Dermis microvascular lymphatic vessel endothelial cell (primary cell): ENCODE results near the gene BTBD9. TPM values are rescaled to one million over a fixed set of nuclear protein-coding genes. Genes with fewer than 3 reads are reported as not detected.

Source experiments
- DNase-seq, 2 donors: peaks; one replicate each; pipeline versions ENCODE4 v3.0.0 to v3.0.0-alpha.2; 2010; ENCODE audit warnings: low read depth in 2 of 2
- total RNA-seq: library from RNA; depleted of rRNA; stranded (reverse); fragments of >200 nt; gene quantifications from 2 replicates; pipeline ENCODE4 v1.2.1, GENCODE V29; 2014

The BTBD9 gene
- total RNA-seq, 1 donor from 2014 or later = 6.7 TPM

DNA sequence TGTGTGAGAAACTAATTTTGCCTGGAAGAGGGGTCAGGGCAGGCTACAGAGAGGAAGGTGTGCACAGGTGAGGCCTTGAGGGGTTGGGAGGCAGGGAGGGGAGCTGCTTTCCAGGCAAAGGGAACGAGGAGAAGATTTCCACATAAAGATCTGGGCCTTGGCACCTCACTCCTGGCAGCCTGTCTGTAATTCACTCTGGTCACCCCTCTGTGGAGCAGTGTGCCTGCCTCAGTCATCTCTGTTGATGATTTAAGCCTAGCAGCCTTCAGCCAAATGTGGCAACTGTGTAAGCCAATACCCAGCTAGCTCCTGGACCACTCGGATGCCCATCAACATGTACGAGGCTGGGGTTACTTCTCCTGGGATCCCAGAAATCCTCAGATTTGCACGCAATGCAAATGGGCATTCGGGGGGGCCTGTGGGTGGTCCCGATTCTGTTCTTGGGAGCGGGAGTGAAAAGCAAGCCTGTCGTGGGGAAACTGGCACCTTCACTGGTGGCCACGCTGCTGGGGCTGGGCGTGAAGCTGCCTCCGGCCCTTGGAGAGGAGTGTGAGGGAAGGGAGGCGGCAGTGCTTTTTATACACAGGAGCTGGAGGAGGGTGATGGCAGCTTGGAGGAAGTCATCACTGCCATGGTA is 459.8 kb downstream of the BTBD9 start:
- no peak for DNase-seq

DNA sequence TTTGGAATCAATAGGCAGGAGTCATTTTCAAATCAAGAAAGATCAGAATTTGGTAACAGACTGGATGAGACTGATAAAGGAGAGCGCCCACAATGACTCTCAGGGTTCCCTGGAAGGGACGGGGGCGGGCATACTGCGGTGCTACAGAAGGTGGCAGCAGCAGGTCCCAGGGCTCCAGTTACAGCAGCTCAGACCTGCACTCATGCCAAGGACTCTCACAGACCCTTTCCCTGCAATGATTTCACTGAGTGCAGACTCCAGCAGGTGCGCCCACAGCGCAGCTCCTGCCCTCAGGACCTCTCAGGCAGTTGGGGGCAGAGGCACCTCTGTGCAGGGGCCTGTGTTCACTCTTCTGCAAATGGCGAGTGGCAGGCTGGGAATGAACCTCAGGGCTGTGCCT is 460.4 kb downstream of the BTBD9 start:
- DNase-seq = no peak

DNA sequence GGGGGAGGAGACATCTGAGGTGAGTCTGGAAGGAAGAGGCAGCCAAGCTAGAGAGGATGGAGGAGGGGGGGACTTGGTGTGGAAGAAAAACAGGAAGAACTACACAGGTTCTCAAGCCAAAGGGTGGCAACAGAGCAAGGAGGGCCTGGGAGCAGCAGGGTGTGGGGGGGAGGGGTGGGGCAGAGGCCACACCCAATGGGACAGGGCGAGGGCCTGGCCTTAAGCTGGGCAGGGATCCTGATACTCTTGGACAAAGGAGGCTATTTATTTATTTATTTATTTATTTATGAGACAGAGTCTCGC is 461.2 kb downstream of the BTBD9 start:
- no peak for DNase-seq

DNA sequence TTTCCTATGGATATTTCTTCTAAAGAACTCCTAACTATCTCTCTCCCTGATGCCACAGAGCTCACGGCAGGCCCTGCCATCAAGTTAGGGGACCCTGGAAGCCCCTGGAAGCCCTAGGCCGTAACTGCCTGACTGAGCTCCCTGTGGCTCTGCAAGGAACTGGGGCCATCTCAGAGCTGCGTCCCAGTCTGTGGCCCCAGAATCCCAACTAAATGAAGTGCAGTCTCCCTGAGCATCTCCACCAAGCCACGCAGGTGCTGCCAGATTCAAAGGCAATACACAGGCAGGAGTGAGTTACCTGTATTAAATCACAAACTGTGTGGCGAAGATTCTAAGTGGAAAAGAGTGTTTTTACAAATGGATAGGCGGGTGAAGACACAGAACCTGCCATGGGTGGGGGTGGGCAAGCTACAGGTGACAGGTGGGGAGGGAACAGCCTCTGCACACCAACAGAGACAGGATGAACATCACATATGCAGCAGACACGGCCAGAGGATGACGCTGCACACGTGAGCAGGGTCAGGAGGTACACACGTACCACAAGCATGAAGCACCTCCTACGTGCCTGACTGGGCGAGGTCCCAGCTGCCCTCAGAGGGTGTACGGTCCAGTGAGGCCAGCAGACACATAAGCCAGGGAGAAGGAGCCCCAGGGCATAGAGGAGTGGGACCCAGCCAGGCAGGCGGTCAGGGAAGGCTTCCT is 461.7 kb downstream of the BTBD9 start:
- DNase-seq = no peak

DNA sequence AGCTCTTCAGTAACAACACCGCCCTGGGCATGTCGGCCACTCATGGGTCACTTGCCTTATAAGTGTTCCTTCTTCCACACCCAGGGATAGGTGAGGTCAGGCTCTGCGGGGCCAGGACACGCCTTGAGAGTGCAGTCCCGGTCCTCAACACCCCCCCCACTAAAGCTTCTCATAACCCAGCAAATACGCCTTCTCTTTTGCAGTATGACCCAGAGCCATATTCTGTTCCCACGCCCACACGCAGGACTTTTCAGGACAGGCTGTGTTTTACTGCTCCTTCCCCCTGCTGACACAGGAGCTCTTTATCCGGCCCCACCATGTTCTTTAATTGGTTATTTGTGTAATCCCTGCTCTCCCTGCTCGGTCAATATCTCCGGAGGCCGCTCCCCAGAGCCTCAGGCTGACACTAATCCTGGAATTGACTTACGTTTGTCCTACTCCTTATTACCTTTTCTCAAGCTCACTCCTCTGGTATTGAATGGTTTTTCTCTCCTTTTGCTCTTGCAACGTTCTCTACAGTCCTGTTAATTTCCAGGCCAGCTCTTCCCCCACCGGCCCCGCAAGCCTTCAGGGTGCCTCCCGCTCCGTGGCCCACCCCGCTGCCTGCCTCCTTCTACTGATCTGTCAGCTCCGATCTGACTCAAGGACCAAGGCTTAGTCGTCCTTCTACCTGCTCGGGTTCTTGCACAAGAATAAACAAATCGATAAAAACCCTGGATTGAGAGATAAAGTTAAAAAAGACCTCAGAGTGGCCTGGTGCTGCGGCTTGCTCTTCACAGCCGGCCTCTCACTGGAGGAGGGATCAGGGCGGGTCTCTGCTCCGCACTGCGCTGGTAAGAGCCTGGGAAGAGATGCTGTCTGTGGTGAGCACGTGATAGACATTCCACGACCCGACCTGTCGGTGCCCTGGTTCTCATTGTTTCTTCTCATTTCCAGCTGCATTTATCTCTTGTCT is 462.7 kb downstream of the BTBD9 start:
- DNase-seq = no peak

DNA sequence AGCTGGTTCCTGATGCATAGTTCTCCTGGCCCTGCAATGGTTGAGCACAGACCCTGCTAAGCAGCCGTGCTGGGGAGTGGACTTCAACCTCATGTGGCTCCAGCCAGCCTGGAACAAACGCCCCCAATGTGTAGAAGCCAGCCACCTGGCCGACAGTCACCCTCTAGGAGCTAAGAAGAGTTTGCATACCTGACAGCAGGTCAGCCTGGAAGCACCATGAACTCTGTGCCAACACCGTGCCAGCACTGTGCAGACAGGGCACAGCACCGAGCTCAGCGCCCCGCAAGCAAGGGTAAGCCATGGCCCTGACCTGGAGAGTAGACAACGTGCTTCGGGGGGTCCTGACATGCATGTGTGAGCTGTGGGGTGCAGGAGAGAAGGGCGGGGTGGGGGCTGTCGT is 463.9 kb downstream of the BTBD9 start:
- DNase-seq = no peak

DNA sequence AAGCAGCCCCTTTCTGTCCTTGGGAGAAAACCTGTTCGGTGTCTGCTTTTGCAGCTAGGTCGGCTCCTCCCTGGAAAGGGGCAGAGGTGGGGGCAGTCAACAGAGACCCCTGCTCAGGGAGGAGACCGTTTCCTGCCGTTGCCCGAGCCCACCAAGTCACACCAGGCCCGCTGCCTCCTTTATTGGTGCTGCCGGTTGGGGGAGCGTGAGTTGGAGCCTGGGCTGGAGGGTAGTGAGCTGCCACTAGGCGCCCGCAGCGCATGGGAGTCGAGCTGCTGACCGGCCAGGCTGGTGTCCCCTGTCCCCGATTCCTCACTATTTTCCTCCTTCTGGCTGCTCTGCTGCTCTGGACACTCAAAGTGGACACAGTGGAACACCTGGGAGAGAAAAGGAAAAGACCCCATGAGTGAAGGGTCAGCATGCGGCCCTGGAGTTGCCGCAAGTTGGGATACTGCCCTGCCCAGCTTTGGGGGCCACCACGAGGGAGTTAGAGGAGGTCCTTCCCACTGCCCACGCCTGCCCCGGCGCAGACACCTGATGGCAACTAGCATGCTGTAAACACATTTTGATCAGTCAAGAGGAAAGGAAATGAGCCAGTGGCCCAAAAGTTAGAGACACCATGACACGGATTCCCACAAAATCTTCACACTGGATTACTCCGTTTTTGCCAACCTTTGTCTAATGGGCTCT is 464.8 kb downstream of the BTBD9 start:
- DNase-seq = no peak

DNA sequence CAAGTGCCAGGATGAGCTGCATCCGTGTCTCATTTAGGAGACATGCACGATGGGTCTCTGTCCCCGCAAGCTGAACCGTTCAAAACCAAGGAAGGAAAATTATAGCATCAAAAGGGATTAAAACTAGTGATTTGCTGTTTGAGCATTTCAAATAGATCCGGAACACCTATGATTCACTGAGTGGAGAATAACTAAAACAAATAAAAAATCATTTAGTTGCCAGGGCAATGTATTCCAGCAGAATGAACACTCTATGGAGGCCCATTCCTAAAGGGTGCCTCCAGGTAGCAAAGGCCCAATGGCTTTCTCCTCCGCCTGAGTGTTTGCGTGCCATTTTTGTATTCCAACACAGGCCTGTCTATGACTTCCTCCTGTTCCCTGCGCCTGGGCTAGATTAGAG is 465.4 kb downstream of the BTBD9 start:
- DNase-seq = no peak

DNA sequence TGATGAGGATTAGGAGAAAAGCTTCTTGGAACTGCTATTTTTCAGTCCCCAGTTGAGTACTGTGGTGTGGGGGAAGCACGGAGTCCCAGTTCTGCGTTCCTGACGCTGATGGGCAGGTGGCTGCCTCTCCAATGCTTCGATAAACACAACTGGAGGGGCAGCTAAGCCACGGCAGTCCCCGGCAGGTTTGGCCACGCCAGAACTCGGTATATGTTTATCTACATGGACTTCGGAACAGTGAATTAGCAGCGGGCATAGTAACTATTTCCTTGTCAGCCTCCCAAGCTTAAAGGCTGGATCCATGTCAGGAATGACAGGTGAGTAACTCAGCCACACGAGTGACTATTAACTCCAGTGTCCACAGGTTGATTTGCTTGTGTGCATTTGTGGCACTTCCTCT is 465.8 kb downstream of the BTBD9 start:
- DNase-seq = no peak

DNA sequence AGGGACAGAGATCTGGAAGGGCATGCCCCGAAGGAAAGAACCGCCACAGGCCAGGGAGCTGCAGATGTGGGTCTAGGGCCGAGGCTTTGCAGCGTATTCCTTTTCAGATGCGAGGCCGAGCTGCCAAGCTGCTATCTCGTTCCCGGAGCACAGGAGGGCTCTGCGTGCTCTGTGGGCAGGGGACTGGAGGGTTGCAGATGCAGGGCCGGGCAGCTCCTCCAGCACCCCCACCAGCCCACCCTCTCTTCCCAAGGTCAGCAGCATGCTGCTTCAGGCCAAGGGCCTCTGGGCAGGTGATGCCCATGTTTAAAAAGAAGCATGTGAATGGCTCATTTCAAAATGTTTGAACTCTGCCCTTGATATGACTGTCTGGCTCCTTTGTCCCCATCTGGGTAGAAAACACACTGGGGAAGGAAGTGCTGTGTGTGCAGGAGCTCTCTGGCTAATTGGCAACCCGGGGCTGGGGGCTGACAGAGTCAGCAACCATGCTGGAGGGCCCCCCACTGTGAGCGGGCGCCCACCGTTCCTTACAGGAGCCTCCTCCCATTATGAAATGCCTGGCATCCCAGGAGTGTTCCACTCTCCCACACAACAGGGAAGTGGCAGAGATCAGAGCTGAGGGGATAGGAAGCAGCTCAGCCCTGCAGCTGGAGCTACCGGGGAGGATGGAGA is 466.9 kb downstream of the BTBD9 start:
- DNase-seq = no peak

DNA sequence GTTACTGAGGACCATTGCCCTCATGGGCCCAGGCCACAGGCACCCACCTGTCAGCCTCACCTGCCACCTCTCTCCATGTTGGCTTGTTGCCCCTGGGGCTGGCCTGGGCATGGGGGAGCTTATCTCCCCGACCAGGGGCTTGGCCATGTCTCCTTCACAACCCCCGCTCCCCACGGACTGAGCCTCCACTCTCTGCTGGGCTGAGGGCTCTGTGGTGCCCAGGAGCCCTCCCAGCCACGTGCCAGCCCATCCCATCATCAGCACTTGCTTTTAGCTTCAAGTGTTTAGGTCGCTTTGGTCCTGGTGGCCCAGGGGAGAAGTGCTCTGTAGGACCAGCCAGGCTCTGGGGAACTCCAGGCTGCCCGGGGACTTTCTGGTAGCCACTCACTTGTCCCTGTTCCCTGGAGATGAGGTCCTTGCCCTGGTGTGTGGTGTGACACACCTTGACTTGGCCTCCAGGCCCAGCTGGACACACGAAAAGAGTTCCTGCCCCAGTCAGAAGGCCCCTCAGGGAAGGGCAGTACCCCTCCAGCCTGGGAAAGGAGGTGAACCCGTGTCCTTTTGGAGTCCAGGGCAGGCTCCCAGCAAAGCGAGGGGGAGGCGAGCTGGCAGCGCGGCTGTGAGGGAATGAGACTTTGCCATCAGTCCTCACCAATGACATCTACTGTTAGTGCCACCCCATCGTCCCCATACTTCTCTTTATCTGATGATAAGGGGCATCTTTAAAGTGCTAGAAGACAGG is 467.6 kb downstream of the BTBD9 start:
- DNase-seq = no peak

DNA sequence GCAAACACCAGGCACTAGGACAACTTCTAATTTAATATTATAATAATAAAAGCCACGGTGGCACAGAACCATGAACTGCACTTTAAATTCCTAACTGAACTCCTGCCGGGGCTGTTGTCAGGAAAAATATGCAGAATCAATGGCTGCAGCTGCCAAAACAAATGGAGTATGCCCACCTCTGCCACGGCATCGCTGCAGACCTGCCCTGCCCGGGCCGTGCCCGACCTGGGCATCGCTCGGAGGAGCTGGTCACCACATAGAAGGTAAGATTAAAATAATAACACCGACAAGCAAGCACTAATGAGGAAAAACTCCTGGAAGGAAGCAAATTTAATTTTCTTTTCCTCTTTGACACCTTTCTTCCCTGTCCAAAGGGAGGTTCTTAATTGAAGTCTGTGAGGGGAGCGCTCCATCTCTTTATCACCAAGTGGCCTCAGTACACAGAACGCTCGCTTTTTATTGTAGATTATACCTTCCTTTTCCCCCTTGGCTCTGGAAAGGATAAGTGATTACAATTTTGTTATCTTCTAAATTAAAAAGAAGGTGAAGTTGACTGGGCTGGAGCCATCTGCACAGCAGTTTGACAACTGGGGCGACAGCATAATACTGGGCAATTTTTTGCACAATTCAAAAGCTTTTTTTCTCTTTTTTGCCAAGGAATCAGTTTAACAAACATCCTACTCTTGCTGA is 468.9 kb downstream of the BTBD9 start:
- DNase-seq = no peak

DNA sequence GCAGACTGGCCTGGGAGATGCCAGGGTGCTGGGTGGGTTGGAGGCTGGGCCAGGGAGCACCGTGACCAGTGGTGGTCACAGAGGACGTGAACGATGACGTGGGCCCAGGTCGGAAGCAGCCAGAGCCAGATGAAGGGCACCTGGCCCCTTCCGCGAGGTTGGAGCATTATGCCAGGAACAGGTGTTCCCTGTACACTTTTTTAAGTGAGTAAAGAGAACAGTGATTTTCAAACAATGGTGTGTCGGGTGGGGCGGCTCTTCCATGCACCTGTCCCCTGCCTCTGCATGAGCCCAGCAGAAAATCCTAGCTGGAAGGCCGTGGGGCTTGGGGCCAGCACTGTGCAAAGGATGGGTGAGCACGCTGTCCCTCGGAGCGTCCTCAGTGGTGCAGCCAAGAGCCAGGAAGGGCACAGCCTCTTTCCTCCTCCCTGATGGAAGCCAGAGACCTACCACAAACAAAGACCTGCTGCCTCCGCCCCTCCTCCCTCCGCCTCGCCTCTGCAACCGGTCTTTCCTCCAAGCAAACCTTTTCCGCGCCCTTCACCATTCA is 469.7 kb downstream of the BTBD9 start:
- DNase-seq = no peak

DNA sequence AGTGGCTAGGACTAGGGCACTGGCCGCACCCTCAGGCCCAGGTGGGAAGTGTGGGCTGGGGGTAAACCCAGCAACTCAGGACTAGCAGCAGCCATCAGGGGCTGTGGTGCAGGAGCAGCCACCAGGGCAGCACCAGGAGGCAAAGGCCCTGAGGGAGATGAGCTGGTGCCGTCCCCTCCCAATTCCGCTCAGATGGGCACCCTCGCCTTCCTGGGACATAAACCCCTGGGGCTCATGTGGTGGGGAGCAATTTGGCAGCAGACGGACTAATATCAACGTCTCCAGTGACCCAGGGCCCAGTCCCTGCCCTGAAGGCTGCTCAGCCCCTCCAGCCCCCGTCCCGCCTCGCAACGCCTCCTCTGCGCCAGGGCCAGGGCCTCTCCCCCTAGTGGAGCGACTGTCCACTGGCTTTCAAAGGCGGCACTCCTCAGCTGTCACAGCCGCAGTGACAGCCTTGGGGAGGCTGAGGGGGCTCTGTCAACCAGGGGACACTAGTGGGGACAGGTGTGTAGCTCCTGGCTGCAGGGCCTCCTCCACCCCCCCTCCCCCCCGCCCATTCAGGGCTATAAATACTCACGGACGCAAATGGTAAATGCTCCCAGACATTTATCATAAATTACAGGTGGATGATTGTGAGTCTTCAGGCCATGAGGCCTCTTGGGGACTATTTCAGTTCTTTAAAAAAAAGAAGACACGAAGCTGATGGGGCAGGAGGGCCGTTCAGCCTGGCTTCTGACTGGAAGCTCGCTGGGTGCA is 470.3 kb downstream of the BTBD9 start:
- no peak for DNase-seq

DNA sequence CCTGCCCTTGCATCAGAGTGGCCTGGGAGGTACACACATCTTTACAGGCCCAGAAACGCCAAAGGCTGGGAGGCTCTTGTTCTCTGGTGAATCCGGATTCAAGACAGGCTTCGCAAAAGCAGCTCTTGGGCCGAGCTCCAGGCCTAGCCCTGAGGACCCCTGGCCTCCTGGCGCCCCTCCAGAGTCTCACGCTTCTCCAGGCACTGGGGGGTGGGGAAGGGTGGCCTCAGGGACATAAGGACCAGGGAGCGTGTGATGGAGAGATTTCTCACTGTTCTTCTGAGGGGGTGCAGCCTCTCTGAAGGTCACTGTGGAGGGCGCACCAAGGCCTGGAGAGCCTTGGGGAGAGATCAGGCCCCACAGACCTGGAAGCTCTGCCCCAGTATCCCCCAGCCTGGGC is 471.0 kb downstream of the BTBD9 start:
- DNase-seq = no peak

DNA sequence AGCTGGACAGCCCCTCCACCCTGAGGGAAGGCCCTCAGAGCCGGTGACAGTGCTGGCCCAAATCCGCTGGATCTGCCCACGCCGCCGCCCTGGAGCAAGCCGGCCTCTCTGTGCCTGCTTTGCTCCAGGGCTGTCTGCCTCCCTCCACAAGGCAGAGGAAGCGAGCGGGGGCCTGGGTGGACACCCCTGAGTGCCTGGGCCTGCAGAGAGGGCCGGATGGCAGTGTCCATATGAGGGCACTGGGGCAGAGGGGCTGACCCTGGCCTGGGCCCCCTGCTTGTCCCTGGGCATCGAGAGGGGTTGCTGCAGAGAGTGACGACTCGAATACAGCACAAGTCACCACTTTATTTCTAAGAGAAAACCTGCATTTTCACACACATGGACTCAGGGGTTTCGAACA is 471.6 kb downstream of the BTBD9 start:
- DNase-seq = no peak

DNA sequence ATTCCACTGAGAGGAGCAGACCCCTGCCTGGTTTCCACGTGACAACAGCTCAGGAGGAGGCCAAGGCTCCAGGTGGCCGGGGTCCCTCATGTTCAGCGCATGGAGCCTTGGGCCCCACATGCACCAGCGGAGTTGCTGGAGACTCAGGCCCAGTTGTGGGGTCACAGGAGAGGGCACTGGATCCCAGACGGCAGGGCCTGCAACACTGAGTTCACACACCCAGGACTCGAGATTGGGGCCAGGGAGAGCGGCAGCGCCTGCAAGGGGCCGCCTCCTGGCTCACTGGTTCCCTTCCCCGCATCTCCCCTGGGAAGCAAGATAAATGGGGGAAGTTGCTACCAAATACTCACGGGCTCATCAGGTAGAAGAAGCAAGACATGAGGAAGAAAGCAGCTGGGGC is 472.1 kb downstream of the BTBD9 start:
- DNase-seq = no peak

DNA sequence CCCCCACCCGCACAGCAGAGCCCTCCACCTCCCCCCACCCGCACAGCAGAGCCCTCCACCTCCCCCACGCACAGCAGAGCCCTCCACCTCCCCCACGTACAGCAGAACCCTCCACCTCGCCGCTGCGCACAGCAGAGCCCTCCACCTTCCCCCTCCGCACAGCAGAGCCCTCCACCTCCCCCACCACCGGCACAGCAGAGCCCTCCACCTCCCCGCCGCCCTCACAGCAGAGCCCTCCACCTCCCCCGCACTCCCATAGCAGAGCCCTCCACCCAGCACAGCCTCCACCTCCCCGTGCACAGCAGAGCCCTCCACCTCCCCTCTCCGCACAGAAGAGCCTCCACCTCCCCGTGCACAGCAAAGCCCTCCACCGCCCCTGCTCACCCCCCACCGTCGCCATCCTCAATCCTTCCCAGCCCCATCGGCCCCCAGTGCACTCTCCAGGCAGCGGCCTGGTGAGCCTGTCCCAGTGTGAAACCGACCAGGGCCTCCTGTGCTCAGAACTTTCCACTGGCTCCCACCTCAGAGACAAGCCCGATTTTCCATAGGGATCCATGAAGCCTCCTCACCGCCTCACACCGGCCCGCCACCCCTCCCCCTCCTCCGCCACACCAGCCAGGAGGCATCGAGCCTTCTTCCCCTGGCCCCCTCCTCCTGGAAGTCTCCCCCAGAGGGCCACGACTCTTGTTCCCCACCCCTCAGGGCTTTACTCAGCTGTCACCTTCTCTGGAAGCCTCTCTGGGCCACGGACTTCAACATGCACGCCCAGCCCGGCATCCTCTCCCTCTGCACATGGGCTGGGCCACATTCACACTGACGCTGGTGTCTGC is 473.1 kb downstream of the BTBD9 start:
- DNase-seq = no peak
